K562 (cell line): Measurements from ENCODE around the gene DENND2C. TPM values are rescaled to one million over a fixed set of nuclear protein-coding genes. Genes with fewer than 3 reads are reported as not detected.
A peak's percentile ranks its signal among the peaks of the same experiment; 100 is the strongest.

ENCODE experiments used
- BHLHE40 ChIP-seq: IDR thresholded peaks from 2 replicates; pipeline ENCODE4 v1.6.1; 2011; ENCODE audit warnings: low read length, improper control_type of control experiment
- CHD2 ChIP-seq: IDR thresholded peaks from 2 replicates; pipeline ENCODE4 v1.6.1; 2011; ENCODE audit warnings: low read depth, low read length
- GTF2E2 ChIP-seq: fragments of 200-800 bp; sonication (Bioruptor generic); IDR thresholded peaks from 2 replicates; pipeline ENCODE4 v1.6.1; 2016; ENCODE audit warnings: missing genetic modification characterization, missing compliant biosample characterization
- HLTF ChIP-seq: fragments of 450-650 bp; IDR thresholded peaks from 2 replicates; pipeline ENCODE4 v1.6.1; 2016
- MXI1 ChIP-seq: IDR thresholded peaks from 2 replicates; pipeline ENCODE4 v1.6.1; 2011; ENCODE audit warnings: low read depth, mild to moderate bottlenecking, improper control_type of control experiment, low read length
- PHF8 ChIP-seq: fragments of 200-600 bp; sonication (generic); IDR thresholded peaks from 2 replicates; pipeline ENCODE4 v1.6.1; 2012; ENCODE audit warnings: mixed run types, mild to moderate bottlenecking, inconsistent platforms, low read length, moderate library complexity, borderline replicate concordance
- ZNF766 ChIP-seq: fragments of 200-800 bp; sonication (Bioruptor generic); conservative IDR thresholded peaks from 2 replicates; pipeline ENCODE4 v1.6.1; 2016; ENCODE audit warnings: missing genetic modification characterization, missing compliant biosample characterization
- polyA plus RNA-seq, 8 experiments: library from polyadenylated mRNA; depleted of rRNA in 4 of 8; stranded (reverse) in 5 of 8; unstranded in 3 of 8; fragments of >200 nt; fragmentation: Nextera tagmentation in 2 of 8; fragmentation: Illumina TruSeq in 1 of 8; extraction: Ambion mirVana in 2 of 8; extraction: Trizol in 1 of 8; gene quantifications; 2 replicates each; pipeline versions ENCODE4 v1.2.1 to v1.2.3, GENCODE V29; 2011 to 2014; ENCODE audit warnings: inconsistent platforms in 1 of 8, missing spikeins in 1 of 8
- total RNA-seq, 7 experiments: library from RNA; depleted of rRNA in 6 of 7; stranded (reverse); fragments of >200 nt in 6 of 7; fragmentation: Illumina TruSeq in 2 of 7; extraction: Trizol in 2 of 7; gene quantifications; 2 replicates each; pipeline versions ENCODE4 v1.2.1 to v1.2.3, GENCODE V29; 2011 to 2021; ENCODE audit warnings: low replicate concordance in 1 of 7
- TF ChIP-seq, protein P1 (sequence below): fragments of 250-450 bp; sonication (Bioruptor Pico); IDR thresholded peaks from 2 replicates; pipeline ENCODE4 v1.5.0; 2021
- TF ChIP-seq, protein P2 (sequence below): sonication (generic); formaldehyde crosslinking; IDR thresholded peaks from 2 replicates; pipeline ENCODE4 v1.8.0; 2023; ENCODE audit warnings: mild to moderate bottlenecking, missing genetic modification reagents
- TF ChIP-seq, protein P3 (sequence below): fragments of 250-450 bp; sonication (Bioruptor Pico); IDR thresholded peaks from 2 replicates; pipeline ENCODE4 v1.8.0; 2021; ENCODE audit warnings: mild to moderate bottlenecking, moderate library complexity

DENND2C gene
- total and polyA plus RNA-seq, 9 of the 15 experiments (the other 6 are each of a cell fraction or from before 2014, with no cell fraction given) = 0.03 to 0.25 (median 0.14) TPM

DNA sequence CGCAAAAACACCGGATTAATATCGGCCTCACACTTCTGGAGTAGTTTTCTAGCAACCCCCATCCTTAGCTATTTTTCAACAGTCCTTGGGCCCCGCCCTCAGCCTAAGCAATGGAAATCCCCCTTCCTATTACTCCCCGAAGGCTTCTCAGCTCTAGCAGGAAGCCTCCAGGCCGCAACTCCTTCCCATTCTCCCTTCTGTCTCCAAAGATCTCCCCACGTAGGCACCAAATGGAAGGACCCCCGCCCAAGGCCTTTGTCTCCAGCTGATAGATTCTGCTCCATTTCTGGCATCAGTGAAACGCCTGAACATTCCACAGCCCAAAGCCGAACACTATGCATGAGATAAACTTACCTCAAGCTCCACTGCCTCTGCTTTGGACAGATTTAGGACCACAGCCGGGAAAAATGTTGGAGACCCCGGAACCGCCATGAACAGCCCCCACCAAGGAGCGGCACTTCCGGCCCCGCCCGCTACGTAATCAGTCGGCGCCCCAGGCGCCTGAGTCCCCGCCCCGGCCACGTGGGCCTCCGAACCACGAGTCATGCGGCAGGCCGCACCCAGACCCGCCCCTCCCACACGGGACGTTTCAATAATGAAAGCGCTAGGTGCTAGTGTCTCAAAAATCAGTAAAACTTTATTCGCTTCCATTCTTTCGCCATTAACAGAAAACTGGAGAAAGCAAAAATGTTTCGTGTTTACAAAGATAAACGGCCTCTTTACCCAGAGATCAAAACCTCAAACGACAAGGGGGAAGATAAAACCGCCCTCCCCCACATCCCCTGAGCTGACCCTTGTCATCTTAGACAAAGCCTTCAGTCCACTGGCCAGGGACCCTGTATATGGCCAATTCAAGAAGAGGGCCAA lies 46.7 kb upstream of the DENND2C start, which contains the start of gene NRAS (continued):
- TF ChIP-seq PHF8 (peak; percentile 96), HLTF (no peak), CHD2 (peak; percentile 36; the same call in 1 of the 2 replicates), MXI1 (peak; percentile 99), BHLHE40 (peak; percentile 83), GTF2E2 (tag) (peak; percentile 80; the same call in 1 of the 2 replicates), ZNF766 (CRISPR knock-in tag) (peak; percentile 58; the same call in 1 of the 2 replicates)
- TF ChIP-seq, protein P1, sequence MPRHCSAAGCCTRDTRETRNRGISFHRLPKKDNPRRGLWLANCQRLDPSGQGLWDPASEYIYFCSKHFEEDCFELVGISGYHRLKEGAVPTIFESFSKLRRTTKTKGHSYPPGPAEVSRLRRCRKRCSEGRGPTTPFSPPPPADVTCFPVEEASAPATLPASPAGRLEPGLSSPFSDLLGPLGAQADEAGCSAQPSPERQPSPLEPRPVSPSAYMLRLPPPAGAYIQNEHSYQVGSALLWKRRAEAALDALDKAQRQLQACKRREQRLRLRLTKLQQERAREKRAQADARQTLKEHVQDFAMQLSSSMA (CRISPR knock-in tag) = no peak
- TF ChIP-seq, protein P2, sequence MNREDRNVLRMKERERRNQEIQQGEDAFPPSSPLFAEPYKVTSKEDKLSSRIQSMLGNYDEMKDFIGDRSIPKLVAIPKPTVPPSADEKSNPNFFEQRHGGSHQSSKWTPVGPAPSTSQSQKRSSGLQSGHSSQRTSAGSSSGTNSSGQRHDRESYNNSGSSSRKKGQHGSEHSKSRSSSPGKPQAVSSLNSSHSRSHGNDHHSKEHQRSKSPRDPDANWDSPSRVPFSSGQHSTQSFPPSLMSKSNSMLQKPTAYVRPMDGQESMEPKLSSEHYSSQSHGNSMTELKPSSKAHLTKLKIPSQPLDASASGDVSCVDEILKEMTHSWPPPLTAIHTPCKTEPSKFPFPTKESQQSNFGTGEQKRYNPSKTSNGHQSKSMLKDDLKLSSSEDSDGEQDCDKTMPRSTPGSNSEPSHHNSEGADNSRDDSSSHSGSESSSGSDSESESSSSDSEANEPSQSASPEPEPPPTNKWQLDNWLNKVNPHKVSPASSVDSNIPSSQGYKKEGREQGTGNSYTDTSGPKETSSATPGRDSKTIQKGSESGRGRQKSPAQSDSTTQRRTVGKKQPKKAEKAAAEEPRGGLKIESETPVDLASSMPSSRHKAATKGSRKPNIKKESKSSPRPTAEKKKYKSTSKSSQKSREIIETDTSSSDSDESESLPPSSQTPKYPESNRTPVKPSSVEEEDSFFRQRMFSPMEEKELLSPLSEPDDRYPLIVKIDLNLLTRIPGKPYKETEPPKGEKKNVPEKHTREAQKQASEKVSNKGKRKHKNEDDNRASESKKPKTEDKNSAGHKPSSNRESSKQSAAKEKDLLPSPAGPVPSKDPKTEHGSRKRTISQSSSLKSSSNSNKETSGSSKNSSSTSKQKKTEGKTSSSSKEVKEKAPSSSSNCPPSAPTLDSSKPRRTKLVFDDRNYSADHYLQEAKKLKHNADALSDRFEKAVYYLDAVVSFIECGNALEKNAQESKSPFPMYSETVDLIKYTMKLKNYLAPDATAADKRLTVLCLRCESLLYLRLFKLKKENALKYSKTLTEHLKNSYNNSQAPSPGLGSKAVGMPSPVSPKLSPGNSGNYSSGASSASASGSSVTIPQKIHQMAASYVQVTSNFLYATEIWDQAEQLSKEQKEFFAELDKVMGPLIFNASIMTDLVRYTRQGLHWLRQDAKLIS (CRISPR knock-in tag) = 0 out of 2 replicates have a peak, but pooled peaks have one; percentile 59
- TF ChIP-seq, protein P3, sequence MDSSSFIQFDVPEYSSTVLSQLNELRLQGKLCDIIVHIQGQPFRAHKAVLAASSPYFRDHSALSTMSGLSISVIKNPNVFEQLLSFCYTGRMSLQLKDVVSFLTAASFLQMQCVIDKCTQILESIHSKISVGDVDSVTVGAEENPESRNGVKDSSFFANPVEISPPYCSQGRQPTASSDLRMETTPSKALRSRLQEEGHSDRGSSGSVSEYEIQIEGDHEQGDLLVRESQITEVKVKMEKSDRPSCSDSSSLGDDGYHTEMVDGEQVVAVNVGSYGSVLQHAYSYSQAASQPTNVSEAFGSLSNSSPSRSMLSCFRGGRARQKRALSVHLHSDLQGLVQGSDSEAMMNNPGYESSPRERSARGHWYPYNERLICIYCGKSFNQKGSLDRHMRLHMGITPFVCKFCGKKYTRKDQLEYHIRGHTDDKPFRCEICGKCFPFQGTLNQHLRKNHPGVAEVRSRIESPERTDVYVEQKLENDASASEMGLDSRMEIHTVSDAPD (CRISPR knock-in tag) = no peak
